ENCODE measurements around the gene CA10.

- TF ChIP-seq CTCF (IDR thresholded peaks at IDR 0.05; ENCODE audit: poor library complexity) (no peak), EZH2 (IDR thresholded peaks at IDR 0.05; ENCODE audit: borderline replicate concordance) (no peak), EZH2phosphoT487 (IDR thresholded peaks at IDR 0.05; ENCODE audit: low read depth, severe bottlenecking, unreplicated experiment) (no peak)
Measured at GRCh38 chr17:51869387-51869786, 289.1 kb downstream of the CA10 start.
